Astrocyte (in vitro differentiated cells and primary cell): ENCODE results near the gene FAM174C.

Source experiments
- EZH2 ChIP-seq: IDR thresholded peaks from 2 replicates; pipeline ENCODE4 v1.6.1; 2012; ENCODE audit warnings: mild to moderate bottlenecking, low read length, inconsistent platforms; ENCODE audit not compliant: insufficient read depth
- TF ChIP-seq, protein P1 (sequence below): IDR thresholded peaks from 2 replicates; pipeline ENCODE4 v1.5.1; 2011; ENCODE audit warnings: low read depth, mild to moderate bottlenecking, inconsistent platforms, low read length, moderate library complexity; ENCODE audit not compliant: insufficient read depth

DNA sequence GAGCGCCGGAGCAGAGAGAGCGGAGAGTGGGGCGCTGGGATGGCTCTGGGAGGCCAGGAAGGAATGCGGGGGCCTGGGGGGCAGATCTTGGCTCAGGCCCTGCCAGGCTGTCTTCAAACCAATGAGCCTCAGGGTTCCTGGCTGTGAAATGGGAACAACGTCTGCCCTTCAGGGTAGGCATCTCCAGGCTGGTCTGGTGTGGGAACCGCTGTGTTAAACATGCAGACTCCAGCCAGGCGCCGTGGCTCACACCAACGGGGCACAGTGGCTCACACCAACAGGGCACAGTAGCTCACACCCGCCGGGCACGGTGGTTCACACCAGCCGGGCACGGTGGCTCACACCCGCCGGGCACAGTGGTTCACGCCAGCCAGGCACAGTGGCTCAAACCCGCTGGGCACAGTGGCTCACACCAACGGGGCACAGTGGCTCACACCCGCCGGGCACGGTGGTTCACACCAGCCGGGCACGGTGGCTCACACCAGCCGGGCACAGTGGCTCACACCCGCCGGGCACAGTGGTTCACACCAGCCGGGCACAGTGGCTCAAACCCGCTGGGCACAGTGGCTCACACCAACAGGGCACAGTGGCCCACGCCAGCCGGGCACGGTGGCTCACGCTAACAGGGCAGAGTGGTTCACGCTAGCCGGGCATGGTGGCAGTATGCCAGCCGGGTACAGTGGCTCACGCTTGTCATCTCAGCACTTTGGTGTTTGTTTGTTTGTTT is 50.4 kb downstream of the FAM174C start:
- TF ChIP-seq, protein P1, sequence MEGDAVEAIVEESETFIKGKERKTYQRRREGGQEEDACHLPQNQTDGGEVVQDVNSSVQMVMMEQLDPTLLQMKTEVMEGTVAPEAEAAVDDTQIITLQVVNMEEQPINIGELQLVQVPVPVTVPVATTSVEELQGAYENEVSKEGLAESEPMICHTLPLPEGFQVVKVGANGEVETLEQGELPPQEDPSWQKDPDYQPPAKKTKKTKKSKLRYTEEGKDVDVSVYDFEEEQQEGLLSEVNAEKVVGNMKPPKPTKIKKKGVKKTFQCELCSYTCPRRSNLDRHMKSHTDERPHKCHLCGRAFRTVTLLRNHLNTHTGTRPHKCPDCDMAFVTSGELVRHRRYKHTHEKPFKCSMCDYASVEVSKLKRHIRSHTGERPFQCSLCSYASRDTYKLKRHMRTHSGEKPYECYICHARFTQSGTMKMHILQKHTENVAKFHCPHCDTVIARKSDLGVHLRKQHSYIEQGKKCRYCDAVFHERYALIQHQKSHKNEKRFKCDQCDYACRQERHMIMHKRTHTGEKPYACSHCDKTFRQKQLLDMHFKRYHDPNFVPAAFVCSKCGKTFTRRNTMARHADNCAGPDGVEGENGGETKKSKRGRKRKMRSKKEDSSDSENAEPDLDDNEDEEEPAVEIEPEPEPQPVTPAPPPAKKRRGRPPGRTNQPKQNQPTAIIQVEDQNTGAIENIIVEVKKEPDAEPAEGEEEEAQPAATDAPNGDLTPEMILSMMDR = no peak
- TF ChIP-seq EZH2 = no peak
